SK-N-SH (cell line): ENCODE data around the gene CDH18. TPM values are rescaled to one million over a fixed set of nuclear protein-coding genes. Genes with fewer than 3 reads are reported as not detected.

Experiments used
- CTCF ChIA-PET: fragments of 300-600, 350-600 bp; formaldehyde crosslinking; extraction: SDS; loops from one replicate; lab custom pipeline; 2021; lab: Yijun Ruan, JAX
- POLR2A ChIA-PET: fragments of 350-600 bp; sonication (Branson Sonifier 250); formaldehyde crosslinking; extraction: SDS; loops from one replicate; lab custom pipeline; 2020; ENCODE audit warnings: antibody characterized with exemption, inconsistent platforms; lab: Yijun Ruan, JAX
- DNase-seq: peaks from one replicate; pipeline ENCODE4 v3.0.0; 2012
- H2AFZ ChIP-seq: fragments of 200-600 bp; sonication (generic); 2 replicates; pipeline ENCODE4 v1.8.1; 2016; ENCODE audit warnings: antibody characterized with exemption, mild to moderate bottlenecking, low read depth
- H3F3A ChIP-seq: fragments of 200-600 bp; sonication (generic); replicated peaks from 2 replicates; pipeline ENCODE3; 2016; ENCODE audit warnings: antibody characterized with exemption, mild to moderate bottlenecking; ENCODE audit not compliant: insufficient read depth
- H3K27ac ChIP-seq, 2 experiments: fragments of 200-500 bp in 1 of 2; fragments of 200-600 bp in 1 of 2; sonication (Bioruptor generic) in 1 of 2; sonication (generic), shearing (Covaris generic) in 1 of 2; 2 replicates each; pipeline versions ENCODE4 v1.5.1 to v1.6.1; 2014 to 2016; ENCODE audit warnings: low read depth in 2 of 2, inconsistent platforms in 1 of 2, low read length in 1 of 2, mild to moderate bottlenecking in 1 of 2, mixed read lengths in 1 of 2
- H3K27me3 ChIP-seq: fragments of 200-600 bp; sonication (generic), shearing (Covaris generic); 2 replicates; pipeline ENCODE4 v1.6.1; 2016; ENCODE audit warnings: mixed run types; ENCODE audit not compliant: insufficient read depth
- H3K36me3 ChIP-seq, 2 experiments: fragments of 200-500 bp in 1 of 2; fragments of 200-600 bp in 1 of 2; sonication (Bioruptor generic) in 1 of 2; sonication (generic) in 1 of 2; replicated peaks in 1 of 2; 2 replicates each; pipeline versions ENCODE3 to v1.5.1; 2014 to 2016; ENCODE audit warnings: low read length in 1 of 2, mild to moderate bottlenecking in 1 of 2; ENCODE audit not compliant: insufficient read depth in 2 of 2, control insufficient read depth in 1 of 2
- H3K4me1 ChIP-seq, 2 experiments: fragments of 200-500 bp in 1 of 2; fragments of 200-600 bp in 1 of 2; sonication (Bioruptor generic) in 1 of 2; sonication (generic), shearing (Covaris generic) in 1 of 2; 2 replicates each; pipeline versions ENCODE4 v1.5.1 to v1.6.1; 2014 to 2016; ENCODE audit warnings: low read depth in 1 of 2, low read length in 1 of 2, mixed run types in 1 of 2; ENCODE audit not compliant: insufficient read depth in 2 of 2, control insufficient read depth in 1 of 2
- H3K4me2 ChIP-seq: fragments of 200-600 bp; sonication (generic), shearing (Covaris generic); 2 replicates; pipeline ENCODE4 v1.6.1; 2017; ENCODE audit warnings: mixed run types
- H3K4me3 ChIP-seq, 2 experiments: fragments of 200-500 bp in 1 of 2; fragments of 200-600 bp in 1 of 2; sonication (Bioruptor generic) in 1 of 2; sonication (generic), shearing (Covaris generic) in 1 of 2; 2 replicates each; pipeline versions ENCODE4 v1.5.1 to v1.8.1; 2014 to 2016; ENCODE audit warnings: low read depth in 2 of 2, inconsistent platforms in 1 of 2, low read length in 1 of 2, mild to moderate bottlenecking in 1 of 2, mixed read lengths in 1 of 2, moderate library complexity in 1 of 2
- H3K79me2 ChIP-seq: fragments of 200-600 bp; sonication (generic); 2 replicates; pipeline ENCODE4 v1.8.1; 2017; ENCODE audit warnings: mild to moderate bottlenecking; ENCODE audit not compliant: insufficient read depth
- H3K9ac ChIP-seq: fragments of 200-600 bp; sonication (generic); 2 replicates; pipeline ENCODE4 v1.6.1; 2017; ENCODE audit warnings: mixed run types
- H3K9me2 ChIP-seq: fragments of 200-600 bp; sonication (generic); 2 replicates; pipeline ENCODE4 v1.6.1; 2017; ENCODE audit warnings: mixed run types
- H3K9me3 ChIP-seq: fragments of 200-600 bp; sonication (generic); 2 replicates; pipeline ENCODE4 v1.6.1; 2017; ENCODE audit warnings: mixed run types, mild to moderate bottlenecking, moderate library complexity
- H4K20me1 ChIP-seq: fragments of 200-600 bp; sonication (generic); 2 replicates; pipeline ENCODE4 v1.6.1; 2017; ENCODE audit warnings: mild to moderate bottlenecking, mixed run types; ENCODE audit not compliant: insufficient read depth
- CHD2 ChIP-seq: fragments of 150-350 bp; IDR thresholded peaks from 2 replicates; pipeline ENCODE4 v1.6.1; 2018; ENCODE audit warnings: low read length; ENCODE audit not compliant: partially characterized antibody
- CTCF ChIP-seq: fragments of 200-600 bp; sonication (generic); IDR thresholded peaks from 2 replicates; pipeline ENCODE4 v1.6.1; 2017; ENCODE audit warnings: antibody characterized with exemption, mild to moderate bottlenecking, moderate library complexity
- ELF1 ChIP-seq: IDR thresholded peaks from 2 replicates; pipeline ENCODE4 v1.4.0; 2012
- EP300 ChIP-seq, 2 experiments: IDR thresholded peaks; 2 replicates each; pipeline versions ENCODE4 v1.4.0 to v1.6.1; 2012; ENCODE audit warnings: borderline replicate concordance in 1 of 2, low read depth in 1 of 2, low read length in 1 of 2
- FOSL2 ChIP-seq: IDR thresholded peaks from 2 replicates; pipeline ENCODE4 v1.4.0; 2012; ENCODE audit warnings: low read depth, mild to moderate bottlenecking, moderate library complexity, borderline replicate concordance
- GATA2 ChIP-seq: sonication (generic); formaldehyde crosslinking; IDR thresholded peaks from 2 replicates; pipeline ENCODE4 v1.5.0; 2020; ENCODE audit warnings: mild to moderate bottlenecking, missing genetic modification reagents
- IRF3 ChIP-seq: fragments of 150-350 bp; IDR thresholded peaks from 2 replicates; pipeline ENCODE4 v1.6.1; 2016; ENCODE audit warnings: mild to moderate bottlenecking, low read depth, low read length
- JUND ChIP-seq: IDR thresholded peaks from 2 replicates; pipeline ENCODE4 v1.4.0; 2012
- MAX ChIP-seq: IDR thresholded peaks from 2 replicates; pipeline ENCODE4 v1.4.0; 2012; ENCODE audit warnings: low read depth
- MEF2A ChIP-seq: IDR thresholded peaks from 2 replicates; pipeline ENCODE4 v1.4.0; 2012; ENCODE audit warnings: low read depth, borderline replicate concordance
- MXI1 ChIP-seq: IDR thresholded peaks from 2 replicates; pipeline ENCODE4 v1.6.1; 2012; ENCODE audit warnings: mild to moderate bottlenecking, low read depth, low read length, improper control_type of control experiment
- NFIC ChIP-seq: IDR thresholded peaks from 2 replicates; pipeline ENCODE4 v1.4.0; 2012; ENCODE audit warnings: borderline replicate concordance
- PBX3 ChIP-seq: IDR thresholded peaks from 2 replicates; pipeline ENCODE4; 2012
- POLR2AphosphoS5 ChIP-seq: IDR thresholded peaks from 2 replicates; pipeline ENCODE4 v1.6.1; 2012; ENCODE audit warnings: low read depth, low read length
- RAD21 ChIP-seq: IDR thresholded peaks from 2 replicates; pipeline ENCODE4 v1.6.1; 2012; ENCODE audit warnings: mild to moderate bottlenecking, low read length
- RCOR1 ChIP-seq: fragments of 150-350 bp; IDR thresholded peaks from 2 replicates; pipeline ENCODE4 v1.6.1; 2017; ENCODE audit warnings: antibody characterized with exemption, low read length
- SIN3A ChIP-seq: IDR thresholded peaks from 2 replicates; pipeline ENCODE4 v1.6.1; 2012; ENCODE audit warnings: low read depth, mild to moderate bottlenecking, low read length, moderate library complexity, borderline replicate concordance
- TAF1 ChIP-seq: IDR thresholded peaks from 2 replicates; pipeline ENCODE4 v1.6.1; 2012; ENCODE audit warnings: low read depth, mild to moderate bottlenecking, low read length, moderate library complexity, borderline replicate concordance
- TEAD4 ChIP-seq: IDR thresholded peaks from 2 replicates; pipeline ENCODE4 v1.4.0; 2012; ENCODE audit warnings: mild to moderate bottlenecking, borderline replicate concordance; ENCODE audit not compliant: insufficient read depth
- USF1 ChIP-seq: IDR thresholded peaks from 2 replicates; pipeline ENCODE4 v1.4.0; 2012; ENCODE audit warnings: low read depth, borderline replicate concordance
- ZBTB33 ChIP-seq: IDR thresholded peaks from 2 replicates; pipeline ENCODE4 v1.4.0; 2012; ENCODE audit warnings: low read depth, borderline replicate concordance
- WGBS: methylation state at CpG from one replicate; pipeline ENCODE4 v1.1.6; 2017; ENCODE audit warnings: low lambda C conversion rate; 5-methylcytosine and 5-hydroxymethylcytosine counted together
- polyA plus RNA-seq, 3 experiments: library from polyadenylated mRNA; depleted of rRNA; stranded (reverse); fragments of >200 nt; gene quantifications; 2 replicates each; pipeline ENCODE4 v1.2.3, GENCODE V29; 2012

Gene CDH18
- polyA plus RNA-seq, 1 of the 3 experiments (the other 2 are of a cell fraction), result 6.0 TPM

GRCh38 chr5:19855453-19855852 is 132.5 kb downstream of the CDH18 start:
- Histone ChIP-seq H3K9me2 (no peaks in the 10 kb centered on the region), H3K4me2 (0 out of 2 replicates have a peak overlapping the region, but pooled peaks have one; percentile 18), H3K9ac (no peak overlapping the region; the same call in 1 of the 2 replicates), H3K36me3 (no peaks in the 10 kb centered on the region), H3K4me3 (no peak overlapping the region), H3K4me1 (peaks cover 0 to 20% of the 10 kb centered on the region in 2 experiments; a peak in 2 of 4 replicates), H2AFZ (peak overlapping the region; percentile 64; the same call in 1 of the 2 replicates), H3K27ac (peak overlapping the region in 1 of 2 experiments; percentile 84; a peak in 2 of 4 replicates), H4K20me1 (no peaks in the 10 kb centered on the region), H3F3A (peaks cover 36% of the 10 kb centered on the region), H3K9me3 (no peaks in the 10 kb centered on the region), H3K79me2 (no peaks in the 10 kb centered on the region), H3K27me3 (no peaks in the 10 kb centered on the region)
- no peak for TF ChIP-seq ELF1
- TF ChIP-seq MXI1, result no peak
- no peak for TF ChIP-seq TEAD4
- no peak for TF ChIP-seq CHD2
- no peak for DNase-seq
- CTCF ChIA-PET, result no interaction called here
- POLR2A ChIA-PET, result no interaction called here

- peaks cover 0 to 20% of the 10 kb centered on the region in 2 experiments; a peak in 2 of 4 replicates for H3K4me1 ChIP-seq
- no peak overlapping the region for H2AFZ ChIP-seq
- no peak overlapping the region for H3K4me3 ChIP-seq
- no peaks in the 10 kb centered on the region for H4K20me1 ChIP-seq
- H3K27me3 ChIP-seq, result no peaks in the 10 kb centered on the region
- 22% methylated on average over 4 of the region's 4 CpGs for WGBS
- 0 out of 2 replicates have a peak overlapping the region, but pooled peaks have one; percentile 39 for H3K4me2 ChIP-seq
- H3K9me2 ChIP-seq, result no peaks in the 10 kb centered on the region
- H3K27ac ChIP-seq, result peak overlapping the region in 1 of 2 experiments; percentile 84; a peak in 2 of 4 replicates
- H3K79me2 ChIP-seq, result no peaks in the 10 kb centered on the region
- no peak overlapping the region; the same call in 1 of the 2 replicates for H3K9ac ChIP-seq
- no peak for DNase-seq
- ChIA-PET CTCF (no interaction called here), POLR2A (no interaction called here)
- H3K36me3 ChIP-seq, result no peaks in the 10 kb centered on the region
- peaks cover 36% of the 10 kb centered on the region for H3F3A ChIP-seq
- no peaks in the 10 kb centered on the region for H3K9me3 ChIP-seq
- no peak for TF ChIP-seq ELF1
- TF ChIP-seq MEF2A, result no peak
- TF ChIP-seq MAX, result no peak
- no peak for TF ChIP-seq TAF1
- no peak for TF ChIP-seq GATA2 (CRISPR knock-in tag)
- no peak for TF ChIP-seq RAD21
- no peak for TF ChIP-seq USF1
- no peak for TF ChIP-seq POLR2AphosphoS5
- TF ChIP-seq NFIC, result peak; percentile 27; the same call in 1 of the 2 replicates
- TF ChIP-seq SIN3A, result no peak
- no peak for TF ChIP-seq IRF3
- TF ChIP-seq ZBTB33, result no peak
- TF ChIP-seq PBX3, result peak; percentile 30; the same call in 1 of the 2 replicates
- TF ChIP-seq CTCF, result no peak
- peak; percentile 46; the same call in 1 of the 2 replicates for TF ChIP-seq TEAD4
- peak; percentile 81 for TF ChIP-seq FOSL2
- TF ChIP-seq RCOR1, result no peak
- TF ChIP-seq EP300 (IDR thresholded peaks at IDR 0.05; ENCODE audit: borderline replicate concordance in 1 of 2, low read depth in 1 of 2, low read length in 1 of 2), result peak in 1 of 2 experiments; percentile 74; a peak in 1 of 4 replicates
- TF ChIP-seq JUND, result peak; percentile 56
- TF ChIP-seq MXI1, result no peak
Measured at GRCh38 chr5:19855031-19855430, 133.0 kb downstream of the CDH18 start.
